Spleen (tissue), 7 donors: ENCODE data around the gene TIRAP.

Experiments used
- POLR2A ChIP-seq, 3 donors: fragments of 450-650 bp; IDR thresholded peaks; one replicate each; pipeline ENCODE4 v1.5.1; 2017; ENCODE audit warnings: antibody characterized with exemption in 3 of 3, mild to moderate bottlenecking in 1 of 3
- POLR2AphosphoS5 ChIP-seq, 3 donors: sonication (generic); formaldehyde crosslinking; IDR thresholded peaks; one replicate each; pipeline ENCODE4 v1.5.1; 2017; ENCODE audit warnings: antibody characterized with exemption in 3 of 3
- TF ChIP-seq, protein P1 (sequence below), 11 experiments: fragments of 200-600 bp in 7 of 11; fragments of 450-650 bp in 4 of 11; sonication (generic) in 4 of 11; IDR thresholded peaks in 8 of 11; conservative IDR thresholded peaks in 3 of 11; 1 replicate in 7 of 11; 2 replicates in 4 of 11; pipeline versions ENCODE4 v1.4.0 to v1.8.0; 2016 to 2021; ENCODE audit warnings: antibody characterized with exemption in 11 of 11, inconsistent platforms in 4 of 11, mild to moderate bottlenecking in 1 of 11
- donor health status: DM: no; HTN: no; CAD: no; lungs with moderate emphysema.
- donor health status: DM: no; HTN: no; CAD: no.
- donor health status: DM: no; HTN: no; CAD: no.

GRCh38 chr11:126311401-126312291, 28.8 kb downstream of the TIRAP start:
- no peak for TF ChIP-seq POLR2A (IDR thresholded peaks at IDR 0.05)
- TF ChIP-seq, protein P1, sequence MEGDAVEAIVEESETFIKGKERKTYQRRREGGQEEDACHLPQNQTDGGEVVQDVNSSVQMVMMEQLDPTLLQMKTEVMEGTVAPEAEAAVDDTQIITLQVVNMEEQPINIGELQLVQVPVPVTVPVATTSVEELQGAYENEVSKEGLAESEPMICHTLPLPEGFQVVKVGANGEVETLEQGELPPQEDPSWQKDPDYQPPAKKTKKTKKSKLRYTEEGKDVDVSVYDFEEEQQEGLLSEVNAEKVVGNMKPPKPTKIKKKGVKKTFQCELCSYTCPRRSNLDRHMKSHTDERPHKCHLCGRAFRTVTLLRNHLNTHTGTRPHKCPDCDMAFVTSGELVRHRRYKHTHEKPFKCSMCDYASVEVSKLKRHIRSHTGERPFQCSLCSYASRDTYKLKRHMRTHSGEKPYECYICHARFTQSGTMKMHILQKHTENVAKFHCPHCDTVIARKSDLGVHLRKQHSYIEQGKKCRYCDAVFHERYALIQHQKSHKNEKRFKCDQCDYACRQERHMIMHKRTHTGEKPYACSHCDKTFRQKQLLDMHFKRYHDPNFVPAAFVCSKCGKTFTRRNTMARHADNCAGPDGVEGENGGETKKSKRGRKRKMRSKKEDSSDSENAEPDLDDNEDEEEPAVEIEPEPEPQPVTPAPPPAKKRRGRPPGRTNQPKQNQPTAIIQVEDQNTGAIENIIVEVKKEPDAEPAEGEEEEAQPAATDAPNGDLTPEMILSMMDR (IDR thresholded peaks at IDR 0.05 in 8 of 11, conservative IDR thresholded peaks at IDR 0.05 in 3 of 11): peak in 5 of 11 experiments; percentile 5 to 56 (median 40)
- TF ChIP-seq POLR2AphosphoS5 (IDR thresholded peaks at IDR 0.05): no peak
